Measurements from ENCODE around the gene SASH3.

SASH3 gene

GRCh38 chrX:129802863-129803262 lies 23.1 kb downstream of the SASH3 start:
- TF ChIP-seq BACH2 (CRISPR knock-in tag; IDR thresholded peaks at IDR 0.05; ENCODE audit: borderline replicate concordance) (no peak), CSRNP3 (CRISPR knock-in tag; IDR thresholded peaks at IDR 0.05) (no peak), ZNF70 (CRISPR knock-in tag; IDR thresholded peaks at IDR 0.05) (no peak), ZFP3 (CRISPR knock-in tag; IDR thresholded peaks at IDR 0.05) (no peak), SNAI2 (CRISPR knock-in tag; IDR thresholded peaks at IDR 0.05) (no peak), OSR1 (CRISPR knock-in tag; IDR thresholded peaks at IDR 0.05) (no peak), ZNF8 (CRISPR knock-in tag; IDR thresholded peaks at IDR 0.05) (no peak), RARB (CRISPR knock-in tag; IDR thresholded peaks at IDR 0.05) (no peak)
- no peak for ATAC-seq

- no peak for ATAC-seq
These were observed 25.1 kb downstream of the SASH3 start for GRCh38 chrX:129804806-129805205.

GRCh38 chrX:129808158-129808828 lies 28.5 kb downstream of the SASH3 start:
- no peak for ATAC-seq
- TF ChIP-seq ZFP3 (CRISPR knock-in tag; IDR thresholded peaks at IDR 0.05), result no peak
- TF ChIP-seq ISL1 (CRISPR knock-in tag; IDR thresholded peaks at IDR 0.05), result no peak
- no peak for TF ChIP-seq ZFP30 (CRISPR knock-in tag; IDR thresholded peaks at IDR 0.05)
- no peak for TF ChIP-seq OSR1 (CRISPR knock-in tag; IDR thresholded peaks at IDR 0.05)
- no peak for TF ChIP-seq ZC3H10 (CRISPR knock-in tag; IDR thresholded peaks at IDR 0.05)
- no peak for TF ChIP-seq PATZ1 (CRISPR knock-in tag; IDR thresholded peaks at IDR 0.05; ENCODE audit: borderline replicate concordance)
- TF ChIP-seq TCF4 (CRISPR knock-in tag; IDR thresholded peaks at IDR 0.05; ENCODE audit: borderline replicate concordance), result no peak
- TF ChIP-seq TSHZ2 (CRISPR knock-in tag; IDR thresholded peaks at IDR 0.05), result no peak
- no peak for TF ChIP-seq PPARA (CRISPR knock-in tag; IDR thresholded peaks at IDR 0.05; ENCODE audit: borderline replicate concordance)
- TF ChIP-seq ARNTL (CRISPR knock-in tag; IDR thresholded peaks at IDR 0.05; ENCODE audit: borderline replicate concordance, low read depth), result no peak
- no peak for TF ChIP-seq ZNF70 (CRISPR knock-in tag; IDR thresholded peaks at IDR 0.05)
- TF ChIP-seq RARB (CRISPR knock-in tag; IDR thresholded peaks at IDR 0.05), result no peak
- no peak for TF ChIP-seq TOX (CRISPR knock-in tag; IDR thresholded peaks at IDR 0.05; ENCODE audit: borderline replicate concordance)
- no peak for TF ChIP-seq ZNF8 (CRISPR knock-in tag; IDR thresholded peaks at IDR 0.05)
- no peak for TF ChIP-seq POU6F1 (CRISPR knock-in tag; IDR thresholded peaks at IDR 0.05; ENCODE audit: borderline replicate concordance, low read depth)

More at GRCh38 chrX:129804806-129805205, 25.1 kb downstream of the SASH3 start:
- TF ChIP-seq ZNF70 (CRISPR knock-in tag; IDR thresholded peaks at IDR 0.05) (no peak), ZC3H10 (CRISPR knock-in tag; IDR thresholded peaks at IDR 0.05) (no peak), ZFP3 (CRISPR knock-in tag; IDR thresholded peaks at IDR 0.05) (no peak), CSRNP3 (CRISPR knock-in tag; IDR thresholded peaks at IDR 0.05) (no peak), SNAI2 (CRISPR knock-in tag; IDR thresholded peaks at IDR 0.05) (no peak), PPARA (CRISPR knock-in tag; IDR thresholded peaks at IDR 0.05; ENCODE audit: borderline replicate concordance) (no peak), ESRRG (CRISPR knock-in tag; IDR thresholded peaks at IDR 0.05) (no peak), RARB (CRISPR knock-in tag; IDR thresholded peaks at IDR 0.05) (no peak), PATZ1 (CRISPR knock-in tag; IDR thresholded peaks at IDR 0.05; ENCODE audit: borderline replicate concordance) (no peak)
